H9 (cell line): Measurements from ENCODE around the gene MAP3K8. TPM values are rescaled to one million over a fixed set of nuclear protein-coding genes. Genes with fewer than 3 reads are reported as not detected.

Source experiments
- DNase-seq: peaks from one replicate; pipeline ENCODE4 v3.0.0-alpha.2; 2017
- H2AFZ ChIP-seq: one replicate; pipeline ENCODE4 v1.6.1; 2013; ENCODE audit warnings: mild to moderate bottlenecking, low read length, control low read depth, moderate library complexity
- H2AK5ac ChIP-seq: 2 replicates; pipeline ENCODE4 v1.6.1; 2013; ENCODE audit warnings: low read length, control low read depth, mixed read lengths; ENCODE audit not compliant: insufficient read length
- H2BK120ac ChIP-seq: one replicate; pipeline ENCODE4 v1.6.1; 2013; ENCODE audit warnings: low read depth, mild to moderate bottlenecking, low read length, control low read depth, inconsistent platforms; ENCODE audit not compliant: poor library complexity, severe bottlenecking
- H2BK12ac ChIP-seq: 2 replicates; pipeline ENCODE4 v1.6.1; 2013; ENCODE audit warnings: low read length, control low read depth, mixed read lengths, low read depth; ENCODE audit not compliant: insufficient read length
- H2BK15ac ChIP-seq: 2 replicates; pipeline ENCODE4 v1.6.1; 2013; ENCODE audit warnings: low read depth, low read length, control low read depth
- H2BK20ac ChIP-seq: one replicate; pipeline ENCODE4 v1.6.1; 2013; ENCODE audit warnings: low read depth, mild to moderate bottlenecking, low read length, control low read depth, inconsistent platforms; ENCODE audit not compliant: poor library complexity, severe bottlenecking
- H2BK5ac ChIP-seq: 2 replicates; pipeline ENCODE4 v1.6.1; 2013; ENCODE audit warnings: low read length, control low read depth, mixed read lengths; ENCODE audit not compliant: insufficient read length
- H3K14ac ChIP-seq: 2 replicates; pipeline ENCODE4 v1.6.1; 2013; ENCODE audit warnings: low read length, control low read depth; ENCODE audit not compliant: insufficient read depth
- H3K18ac ChIP-seq: 2 replicates; pipeline ENCODE4 v1.6.1; 2013; ENCODE audit warnings: low read depth, mild to moderate bottlenecking, mixed read lengths, low read length, control low read depth; ENCODE audit not compliant: insufficient read length
- H3K23ac ChIP-seq: 2 replicates; pipeline ENCODE4 v1.6.1; 2013; ENCODE audit warnings: low read length, control low read depth, mixed read lengths, low read depth; ENCODE audit not compliant: insufficient read length
- H3K23me2 ChIP-seq: 2 replicates; pipeline ENCODE4 v1.6.1; 2013; ENCODE audit warnings: low read depth, mild to moderate bottlenecking, mixed read lengths, low read length, control low read depth; ENCODE audit not compliant: insufficient read length, poor library complexity, severe bottlenecking
- H3K27ac ChIP-seq: 2 replicates; pipeline ENCODE4 v1.5.1; 2013; ENCODE audit warnings: low read length, control low read depth, mixed read lengths, low read depth; ENCODE audit not compliant: insufficient read length
- H3K27me3 ChIP-seq: 2 replicates; pipeline ENCODE4 v1.6.1; 2013; ENCODE audit warnings: low read length, control low read depth, inconsistent platforms; ENCODE audit not compliant: insufficient read depth
- H3K4ac ChIP-seq: 2 replicates; pipeline ENCODE4 v1.6.1; 2013; ENCODE audit warnings: low read depth, mild to moderate bottlenecking, control low read depth, inconsistent platforms, low read length, moderate library complexity
- H3K4me1 ChIP-seq: 2 replicates; pipeline ENCODE4 v1.6.1; 2013; ENCODE audit warnings: low read length, control low read depth, inconsistent platforms; ENCODE audit not compliant: insufficient read depth
- H3K4me2 ChIP-seq: 2 replicates; pipeline ENCODE4 v1.6.1; 2013; ENCODE audit warnings: low read length, control low read depth, mixed read lengths; ENCODE audit not compliant: insufficient read length, insufficient read depth
- H3K56ac ChIP-seq: 2 replicates; pipeline ENCODE4 v1.6.1; 2013; ENCODE audit warnings: low read depth, mild to moderate bottlenecking, mixed read lengths, low read length, control low read depth; ENCODE audit not compliant: insufficient read length
- H3K79me1 ChIP-seq: 2 replicates; pipeline ENCODE4 v1.6.1; 2013; ENCODE audit warnings: low read depth, mild to moderate bottlenecking, moderate library complexity, low read length, control low read depth, inconsistent platforms; ENCODE audit not compliant: insufficient read depth, poor library complexity, severe bottlenecking
- H3K79me2 ChIP-seq: 2 replicates; pipeline ENCODE4 v1.6.1; 2013; ENCODE audit warnings: low read length, control low read depth, inconsistent platforms; ENCODE audit not compliant: insufficient read depth
- H3K9ac ChIP-seq: 2 replicates; pipeline ENCODE4 v1.6.1; 2013; ENCODE audit warnings: low read length, control low read depth, mixed read lengths; ENCODE audit not compliant: insufficient read length; ENCODE audit errors: extremely low read depth
- H3K9me3 ChIP-seq: one replicate; pipeline ENCODE4 v1.6.1; 2013; ENCODE audit warnings: low read depth, low read length, inconsistent platforms; ENCODE audit not compliant: control insufficient read depth
- H3T11ph ChIP-seq: one replicate; pipeline ENCODE4 v1.6.1; 2013; ENCODE audit warnings: mild to moderate bottlenecking, low read length, control low read depth, inconsistent platforms
- H4K20me1 ChIP-seq: one replicate; pipeline ENCODE4 v1.6.1; 2013; ENCODE audit not compliant: control insufficient read depth, insufficient read length, insufficient read depth
- H4K5ac ChIP-seq: 2 replicates; pipeline ENCODE4 v1.6.1; 2013; ENCODE audit warnings: low read depth, mild to moderate bottlenecking, mixed read lengths, low read length, control low read depth; ENCODE audit not compliant: insufficient read length
- H4K8ac ChIP-seq: replicated peaks from 2 replicates; pipeline ENCODE4 v1.6.1; 2013; ENCODE audit warnings: low read length, control low read depth, mixed read lengths, low read depth; ENCODE audit not compliant: insufficient read length
- H4K91ac ChIP-seq: 2 replicates; pipeline ENCODE4 v1.6.1; 2013; ENCODE audit warnings: low read depth, mild to moderate bottlenecking, moderate library complexity, mixed read lengths, low read length, control low read depth; ENCODE audit not compliant: insufficient read length
- H3K27ac Mint-ChIP-seq, 3 experiments: 2 replicates in 2 of 3; 3 replicates in 1 of 3; pipeline ENCODE4 v1.8.0; 2020 to 2021; ENCODE audit warnings: mixed read lengths in 3 of 3, mild to moderate bottlenecking in 1 of 3, moderate library complexity in 1 of 3
- H3K27me3 Mint-ChIP-seq: 2 replicates; pipeline ENCODE4 v1.8.0; 2021; ENCODE audit warnings: low read depth, mild to moderate bottlenecking, moderate library complexity, mixed read lengths
- H3K36me3 Mint-ChIP-seq, 3 experiments: 2 replicates in 2 of 3; 3 replicates in 1 of 3; pipeline ENCODE4 v1.8.0; 2020 to 2021; ENCODE audit warnings: low read depth in 3 of 3, mixed read lengths in 3 of 3; ENCODE audit not compliant: insufficient read depth in 1 of 3
- H3K4me1 Mint-ChIP-seq, 2 experiments: 2 replicates each; pipeline ENCODE4 v1.8.0; 2020; ENCODE audit warnings: mixed read lengths in 2 of 2
- H3K4me3 Mint-ChIP-seq, 2 experiments: 2 replicates in 1 of 2; 3 replicates in 1 of 2; pipeline ENCODE4 v1.8.0; 2020 to 2021; ENCODE audit warnings: mild to moderate bottlenecking in 2 of 2, mixed read lengths in 2 of 2, moderate library complexity in 1 of 2
- H3K9me3 Mint-ChIP-seq, 2 experiments: 2 replicates in 1 of 2; 3 replicates in 1 of 2; pipeline ENCODE4 v1.8.0; 2020; ENCODE audit warnings: mild to moderate bottlenecking in 2 of 2, mixed read lengths in 2 of 2, moderate library complexity in 1 of 2
- WGBS: extraction: QIAGEN DNeasy Blood & Tissue Kit; methylation state at CpG from one replicate; pipeline ENCODE4 v1.1.7; 2013; ENCODE audit warnings: missing lambda C conversion rate, low lambda C conversion rate, mixed read lengths; ENCODE audit not compliant: insufficient read length; ENCODE audit errors: extremely low coverage; 5-methylcytosine and 5-hydroxymethylcytosine counted together
- total RNA-seq: library from RNA; stranded (reverse); gene quantifications from 2 replicates; pipeline ENCODE4 v1.2.1, GENCODE V29; 2021
- TF ChIP-seq, protein P1 (sequence below): fragments of 200-600 bp; sonication (generic); conservative IDR thresholded peaks from 3 replicates; pipeline ENCODE4 v1.8.0; 2021; ENCODE audit warnings: antibody characterized with exemption, mild to moderate bottlenecking

The MAP3K8 gene
- total RNA-seq, 1 experiment from 2014 or later = 3.5 TPM

DNA sequence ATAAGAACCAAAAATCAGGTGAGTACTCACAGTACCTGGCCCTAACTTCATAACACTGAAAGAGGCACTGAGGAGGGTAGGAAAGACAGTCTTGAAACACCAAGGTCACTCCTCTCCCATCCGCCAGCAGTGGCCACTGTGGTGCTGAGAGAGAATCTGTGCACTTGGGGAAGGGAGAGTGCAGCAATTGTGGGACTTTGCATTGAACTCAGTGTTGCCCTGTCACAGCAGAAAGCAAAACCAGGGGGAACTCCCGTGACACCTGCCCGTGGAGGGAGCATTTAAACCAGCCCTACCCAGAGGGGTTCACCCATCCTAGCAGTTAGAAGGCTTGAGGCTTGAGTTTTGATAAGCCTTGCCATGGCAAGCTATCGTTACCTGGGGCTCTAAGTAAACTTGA is 35.2 kb upstream of the MAP3K8 start:
- H3K9ac ChIP-seq = no peak overlapping the region
- H3K9me3 ChIP-seq = no peaks in the 10 kb centered on the region
- no peak for DNase-seq
- H4K91ac ChIP-seq = no peak overlapping the region
- no peak overlapping the region for H3K4me3 Mint-ChIP-seq
- no CpG with 5 or more reads among the region's 4 CpGs for WGBS
- H3K23me2 ChIP-seq = no peaks in the 10 kb centered on the region
- no peaks in the 10 kb centered on the region for H3K79me2 ChIP-seq
- H2BK12ac ChIP-seq = no peak overlapping the region
- no peak overlapping the region for H2AFZ ChIP-seq
- no peak overlapping the region for H3K23ac ChIP-seq
- no peak overlapping the region for H2BK15ac ChIP-seq
- no peaks in the 10 kb centered on the region for H3K79me1 ChIP-seq
- H2AK5ac ChIP-seq = no peak overlapping the region
- no peak overlapping the region for H2BK20ac ChIP-seq
- no peak overlapping the region for H3T11ph ChIP-seq
- H3K4ac ChIP-seq = no peak overlapping the region
- no peaks in the 10 kb centered on the region; a peak in 1 of 5 replicates for H3K9me3 Mint-ChIP-seq
- H3K14ac ChIP-seq = no peak overlapping the region
- no peak overlapping the region for H2BK120ac ChIP-seq
- no peaks in the 10 kb centered on the region for H4K20me1 ChIP-seq
- no peaks in the 10 kb centered on the region for H3K36me3 Mint-ChIP-seq
- H4K8ac ChIP-seq = no peak overlapping the region
- H3K18ac ChIP-seq = no peak overlapping the region
- no peaks in the 10 kb centered on the region for H3K4me1 ChIP-seq
- H3K4me2 ChIP-seq = no peak overlapping the region
- H3K56ac ChIP-seq = no peak overlapping the region
- H2BK5ac ChIP-seq = no peak overlapping the region
- H3K27me3 Mint-ChIP-seq = peaks cover 4% of the 10 kb centered on the region; the same call in 1 of the 2 replicates
- no peak overlapping the region for H4K5ac ChIP-seq
- no peak overlapping the region for H3K27ac ChIP-seq
- TF ChIP-seq, protein P1, sequence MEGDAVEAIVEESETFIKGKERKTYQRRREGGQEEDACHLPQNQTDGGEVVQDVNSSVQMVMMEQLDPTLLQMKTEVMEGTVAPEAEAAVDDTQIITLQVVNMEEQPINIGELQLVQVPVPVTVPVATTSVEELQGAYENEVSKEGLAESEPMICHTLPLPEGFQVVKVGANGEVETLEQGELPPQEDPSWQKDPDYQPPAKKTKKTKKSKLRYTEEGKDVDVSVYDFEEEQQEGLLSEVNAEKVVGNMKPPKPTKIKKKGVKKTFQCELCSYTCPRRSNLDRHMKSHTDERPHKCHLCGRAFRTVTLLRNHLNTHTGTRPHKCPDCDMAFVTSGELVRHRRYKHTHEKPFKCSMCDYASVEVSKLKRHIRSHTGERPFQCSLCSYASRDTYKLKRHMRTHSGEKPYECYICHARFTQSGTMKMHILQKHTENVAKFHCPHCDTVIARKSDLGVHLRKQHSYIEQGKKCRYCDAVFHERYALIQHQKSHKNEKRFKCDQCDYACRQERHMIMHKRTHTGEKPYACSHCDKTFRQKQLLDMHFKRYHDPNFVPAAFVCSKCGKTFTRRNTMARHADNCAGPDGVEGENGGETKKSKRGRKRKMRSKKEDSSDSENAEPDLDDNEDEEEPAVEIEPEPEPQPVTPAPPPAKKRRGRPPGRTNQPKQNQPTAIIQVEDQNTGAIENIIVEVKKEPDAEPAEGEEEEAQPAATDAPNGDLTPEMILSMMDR = no peak
- H3K27me3 ChIP-seq = no peaks in the 10 kb centered on the region
- no peaks in the 10 kb centered on the region for H3K4me1 Mint-ChIP-seq
- no peak overlapping the region for H3K27ac Mint-ChIP-seq
